Erythroblast (primary cell): ENCODE results near the gene RBM4.
A peak's percentile ranks its signal among the peaks of the same experiment; 100 is the strongest.
"Not testable (repeated sequence)": the region's sequence is repeated elsewhere in the genome, so short reads cannot be mapped to it uniquely, and the experiment has no call there.

Source experiments
- DNase-seq, 2 experiments: peaks; one replicate each; lab custom pipeline; 2025; lab: John Stamatoyannopoulos, UW
- GATA1 ChIP-seq: IDR thresholded peaks from 2 replicates; pipeline ENCODE4 v1.6.1; 2011; ENCODE audit warnings: low read depth, mild to moderate bottlenecking, control low read depth, low read length, moderate library complexity
- POLR2A ChIP-seq: IDR thresholded peaks from 2 replicates; pipeline ENCODE4 v1.6.1; 2011; ENCODE audit warnings: mild to moderate bottlenecking, low read length

The RBM4 gene

GRCh38 chr11:66638177-66639065 is at the start of gene RBM4:
RBM4 (plus strand) TSS chr11:66638703; CDS start chr11:66639712, 1,009 bp downstream.
- DNase-seq = peak; percentile 100
- TF ChIP-seq POLR2A (peak; percentile 93), GATA1 (no peak)

GRCh38 chr11:66589315-66589714 is 49.2 kb upstream of the RBM4 start:
- DNase-seq = not testable (repeated sequence)

- TF ChIP-seq POLR2A (no peak), GATA1 (no peak)
Observed at GRCh38 chr11:66589996-66590675, 48.4 kb upstream of the RBM4 start.

GRCh38 chr11:66591175-66591574 is 47.3 kb upstream of the RBM4 start:
- TF ChIP-seq GATA1 (no peak), POLR2A (no peak)
- no peak for DNase-seq

More at GRCh38 chr11:66589996-66590675, 48.4 kb upstream of the RBM4 start:
- DNase-seq = no peak

GRCh38 chr11:66592457-66593302 is 45.8 kb upstream of the RBM4 start, which contains the start of the genes CCDC87 and CCS:
CCDC87 (minus strand) TSS chr11:66593063; CDS start chr11:66593015, 48 bp downstream.
CCS (plus strand) TSS chr11:66593185; CDS start chr11:66593262, 77 bp downstream.
- peak; percentile 97 to 99 for DNase-seq
- no peak for TF ChIP-seq GATA1
- TF ChIP-seq POLR2A = peak; percentile 98

GRCh38 chr11:66593303-66593635 is 45.2 kb upstream of the RBM4 start:
- peak in 1 of 2 experiments; percentile 49 for DNase-seq
- TF ChIP-seq GATA1 (no peak), POLR2A (peak; percentile 63)

GRCh38 chr11:66593650-66594049 is 44.9 kb upstream of the RBM4 start:
- no peak for DNase-seq
- no peak for TF ChIP-seq POLR2A

- TF ChIP-seq POLR2A (peak; percentile 25), GATA1 (no peak)
- DNase-seq = peak; percentile 89 to 90
Observed at GRCh38 chr11:66595245-66595904, 43.1 kb upstream of the RBM4 start.

- DNase-seq = no peak
- TF ChIP-seq GATA1 = no peak
- TF ChIP-seq POLR2A = no peak
Observed at GRCh38 chr11:66598993-66599392, 39.5 kb upstream of the RBM4 start.

- no peak for DNase-seq
- no peak for TF ChIP-seq POLR2A
- TF ChIP-seq GATA1 = no peak
Observed at GRCh38 chr11:66600219-66600618, 38.3 kb upstream of the RBM4 start.

GRCh38 chr11:66600631-66601233 is 37.8 kb upstream of the RBM4 start:
- no peak for DNase-seq
- TF ChIP-seq POLR2A = no peak
- no peak for TF ChIP-seq GATA1

GRCh38 chr11:66603072-66603471 is 35.4 kb upstream of the RBM4 start:
- DNase-seq = no peak
- TF ChIP-seq GATA1 = no peak
- TF ChIP-seq POLR2A = no peak

- TF ChIP-seq POLR2A (peak; percentile 37), GATA1 (no peak)
- peak; percentile 90 to 94 for DNase-seq
Observed at GRCh38 chr11:66604155-66604554, 34.3 kb upstream of the RBM4 start.

GRCh38 chr11:66606608-66607007 is 31.9 kb upstream of the RBM4 start:
- DNase-seq = not testable (repeated sequence)
